Stimulated activated CD8-positive, alpha-beta memory T cell treated with anti-CD3 and anti-CD28 coated beads, Interleukin-2, amount 100 ng/mL, for 1 hour (primary cell): ENCODE data around the gene FOXO6.

Experiments used
- DNase-seq, 2 donors: peaks; one replicate each; pipeline ENCODE4 v3.0.0-alpha.2; 2020; ENCODE audit warnings: low read depth in 2 of 2

Gene FOXO6

DNA sequence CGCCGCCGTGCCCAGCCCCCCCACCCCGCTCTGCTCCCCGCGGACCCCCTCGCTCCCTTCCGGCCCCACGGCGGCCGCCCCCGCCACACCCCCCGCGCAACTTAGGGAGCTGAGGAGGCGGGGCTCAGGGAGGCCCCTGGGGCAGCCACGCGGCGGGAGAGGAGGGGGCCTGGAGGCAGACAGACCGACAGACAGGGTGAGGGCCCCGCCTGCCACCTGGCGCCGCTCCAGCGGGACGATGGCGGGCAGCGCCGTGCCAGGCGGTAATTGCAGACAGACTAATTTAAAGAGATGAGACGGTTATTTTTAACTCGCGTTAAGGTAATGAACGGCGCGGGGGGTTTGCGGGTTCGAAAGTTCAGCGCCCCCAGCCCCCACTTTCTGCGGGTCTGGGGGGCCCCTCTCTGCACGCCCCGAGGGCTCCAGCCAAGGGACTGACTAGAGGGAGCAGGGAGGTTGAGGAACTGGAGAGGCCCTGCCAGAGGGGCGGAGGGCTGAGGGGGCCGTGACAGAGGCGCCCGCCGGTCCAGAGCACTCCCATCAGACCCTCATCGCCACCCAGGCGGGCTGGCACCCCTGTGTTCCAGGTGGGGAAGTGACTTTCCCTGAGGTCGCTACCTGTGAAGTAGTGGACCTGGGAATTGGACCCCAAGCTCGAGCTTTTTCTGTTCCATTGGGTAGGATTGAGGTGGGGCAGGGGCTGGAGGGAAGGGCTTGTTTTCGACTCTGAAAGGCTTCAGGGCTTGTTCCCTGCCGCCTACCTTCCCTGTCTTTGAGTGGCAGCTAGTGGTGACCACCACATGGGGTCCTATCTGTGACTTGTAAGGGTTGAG, 5.4 kb downstream of the FOXO6 start:
- DNase-seq = no peak

GRCh38 chr1:41367288-41367642, 6.0 kb downstream of the FOXO6 start:
- no peak for DNase-seq

DNA sequence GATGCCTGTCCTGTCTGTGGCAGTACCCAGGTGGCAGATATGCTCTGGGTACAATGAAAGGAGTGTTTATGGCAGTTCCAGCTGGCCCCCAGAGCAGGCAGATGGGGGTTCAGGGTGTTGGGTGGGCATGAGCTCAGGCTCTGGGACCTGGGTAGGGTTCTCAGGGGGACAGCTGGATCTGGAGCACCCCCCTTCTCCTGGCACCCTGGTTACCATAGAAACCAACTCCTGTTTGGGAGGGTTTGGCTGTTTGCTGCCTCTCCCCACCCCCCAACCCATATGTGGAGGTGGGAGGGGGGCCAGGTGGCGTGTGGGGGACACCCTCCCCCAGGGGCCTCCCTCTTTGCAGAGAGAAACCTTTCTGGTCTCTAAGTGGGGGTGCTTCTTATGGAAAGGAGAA, 7.1 kb downstream of the FOXO6 start:
- no peak for DNase-seq

GRCh38 chr1:41368801-41369200, 7.6 kb downstream of the FOXO6 start:
- DNase-seq = no peak

GRCh38 chr1:41369531-41369930, 8.3 kb downstream of the FOXO6 start:
- DNase-seq = no peak

DNA sequence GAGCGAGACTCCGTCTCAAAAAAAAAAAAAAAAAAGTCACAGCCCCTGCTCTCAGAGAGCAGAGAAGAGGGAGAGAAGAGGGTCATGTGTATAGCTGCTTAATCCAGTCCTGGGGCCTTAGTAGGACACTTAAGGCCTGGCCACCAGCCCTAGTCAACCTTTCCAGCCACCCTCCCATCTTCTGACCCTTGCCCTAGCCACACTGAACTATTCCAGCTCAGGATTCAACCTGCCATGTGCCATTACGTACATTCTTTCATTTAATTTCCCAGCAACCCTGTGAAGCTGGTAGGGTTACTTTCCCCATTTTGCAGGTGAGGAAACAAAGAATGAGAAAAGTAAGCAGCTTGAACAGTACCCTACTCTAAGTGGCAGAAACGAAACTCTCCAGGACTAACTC, 9.0 kb downstream of the FOXO6 start:
- DNase-seq = no peak

DNA sequence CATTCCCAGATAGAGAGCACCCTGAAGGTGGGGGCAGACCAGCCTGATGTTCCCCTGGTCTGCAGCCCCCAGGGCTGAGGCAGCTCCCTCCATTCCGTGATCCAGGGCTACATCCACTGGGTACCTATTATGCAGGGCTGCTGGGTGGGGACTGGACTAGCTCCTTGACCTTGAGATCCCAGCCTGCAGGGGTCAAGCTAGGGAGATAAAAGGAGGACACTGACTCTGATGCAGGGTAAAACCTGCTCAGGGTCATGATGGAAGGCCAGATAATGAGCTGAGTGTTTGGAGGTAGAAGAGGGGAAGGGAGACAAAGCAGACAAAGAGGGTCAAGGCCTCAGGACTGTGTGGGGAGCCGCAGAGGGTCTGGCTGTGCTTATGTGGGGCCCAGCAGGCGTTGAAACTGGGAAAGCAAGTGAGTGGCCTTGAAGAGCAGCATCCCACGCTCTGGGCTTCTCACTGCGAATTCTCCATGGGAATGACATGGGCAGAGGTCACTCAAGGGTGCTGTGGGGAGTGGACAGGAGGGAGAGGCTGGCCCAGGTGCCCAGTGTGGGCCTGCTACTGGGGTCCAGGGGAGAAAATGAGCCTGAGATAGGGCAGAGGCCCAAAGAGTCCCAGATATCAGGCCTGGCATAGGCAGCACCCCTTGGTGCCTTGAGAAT, 9.7 kb downstream of the FOXO6 start:
- DNase-seq = no peak

DNA sequence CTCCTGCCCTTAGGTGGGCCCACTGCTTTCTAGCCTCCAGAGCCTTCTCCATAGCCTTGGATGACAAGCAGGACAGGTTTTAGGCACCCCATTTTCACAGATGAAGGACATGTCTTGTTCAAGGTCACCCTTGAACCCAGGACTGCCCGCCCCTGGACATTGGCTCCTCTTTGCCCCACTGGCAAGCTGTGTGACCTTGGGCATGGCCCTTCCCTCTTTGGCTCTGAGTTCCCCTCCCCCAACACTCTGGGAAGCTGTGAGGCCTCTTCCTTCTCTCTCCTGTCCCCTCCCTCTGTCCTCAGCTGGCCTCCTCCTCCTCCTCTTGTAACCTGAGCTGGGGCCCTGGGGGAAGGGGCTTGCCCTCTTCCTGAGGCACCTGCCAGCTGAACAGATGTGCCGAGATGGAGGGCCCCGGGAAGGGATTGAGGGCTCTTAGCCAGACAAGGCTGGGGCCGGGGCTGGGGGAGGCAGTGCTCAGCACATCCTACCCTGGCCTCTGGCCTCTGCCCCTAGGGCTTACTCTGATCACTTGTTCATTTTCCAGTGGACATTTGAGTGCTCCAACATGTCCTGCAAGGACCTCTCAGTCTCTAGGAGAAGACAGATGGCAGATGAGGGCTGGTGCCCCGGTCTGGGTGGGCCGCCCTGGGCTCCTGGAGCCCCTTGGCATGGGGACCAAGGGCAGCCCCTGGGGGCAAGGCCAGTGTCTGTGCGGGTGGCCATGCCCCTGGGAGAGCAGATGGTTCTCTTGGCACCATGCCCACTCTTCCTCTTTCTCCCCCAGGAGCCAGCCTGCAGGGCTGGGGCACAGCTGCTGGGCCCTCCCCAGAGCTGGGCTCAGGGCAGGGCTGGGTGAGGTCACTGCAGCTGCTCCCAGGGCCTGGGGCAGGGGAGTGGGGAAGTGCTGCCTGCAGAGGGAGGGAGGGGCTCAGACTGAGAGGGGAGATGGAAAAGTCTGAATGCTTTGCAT, 10.7 kb downstream of the FOXO6 start:
- DNase-seq = no peak

- DNase-seq = no peak
Observed at GRCh38 chr1:41372600-41372993, 11.4 kb downstream of the FOXO6 start.

GRCh38 chr1:41373373-41373772, 12.1 kb downstream of the FOXO6 start:
- no peak for DNase-seq

- DNase-seq = no peak
Observed at GRCh38 chr1:41374711-41375110, 13.5 kb downstream of the FOXO6 start.

DNA sequence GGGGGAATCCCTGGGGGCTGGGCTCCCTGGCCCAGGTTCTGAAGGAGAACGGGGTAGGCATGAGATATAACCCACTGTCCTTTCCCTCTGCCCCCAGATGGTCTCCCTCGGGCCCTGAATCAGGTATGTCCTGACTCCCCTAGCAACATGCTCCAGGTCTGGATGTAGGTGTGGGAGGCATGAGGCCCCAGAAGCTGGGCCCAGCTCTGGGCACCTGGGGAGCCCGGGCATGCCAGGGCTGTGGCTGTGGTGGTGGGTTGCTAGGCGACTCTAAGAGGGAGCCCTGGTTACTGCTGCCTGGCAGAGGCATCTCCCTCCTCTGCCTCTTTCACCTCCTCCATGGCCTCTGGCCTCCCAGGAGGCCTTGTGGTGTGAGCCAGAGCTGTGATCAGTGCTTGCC, 16.2 kb downstream of the FOXO6 start:
- DNase-seq = no peak

- no peak for DNase-seq
Observed at GRCh38 chr1:41378222-41378621, 17.0 kb downstream of the FOXO6 start.

GRCh38 chr1:41378999-41379737, 17.9 kb downstream of the FOXO6 start:
- DNase-seq = no peak

- no peak for DNase-seq
Observed at GRCh38 chr1:41379738-41380130, 18.5 kb downstream of the FOXO6 start.

GRCh38 chr1:41380195-41380594, 19.0 kb downstream of the FOXO6 start:
- no peak for DNase-seq

- no peak for DNase-seq
Observed at GRCh38 chr1:41380979-41381691, 19.9 kb downstream of the FOXO6 start.

DNA sequence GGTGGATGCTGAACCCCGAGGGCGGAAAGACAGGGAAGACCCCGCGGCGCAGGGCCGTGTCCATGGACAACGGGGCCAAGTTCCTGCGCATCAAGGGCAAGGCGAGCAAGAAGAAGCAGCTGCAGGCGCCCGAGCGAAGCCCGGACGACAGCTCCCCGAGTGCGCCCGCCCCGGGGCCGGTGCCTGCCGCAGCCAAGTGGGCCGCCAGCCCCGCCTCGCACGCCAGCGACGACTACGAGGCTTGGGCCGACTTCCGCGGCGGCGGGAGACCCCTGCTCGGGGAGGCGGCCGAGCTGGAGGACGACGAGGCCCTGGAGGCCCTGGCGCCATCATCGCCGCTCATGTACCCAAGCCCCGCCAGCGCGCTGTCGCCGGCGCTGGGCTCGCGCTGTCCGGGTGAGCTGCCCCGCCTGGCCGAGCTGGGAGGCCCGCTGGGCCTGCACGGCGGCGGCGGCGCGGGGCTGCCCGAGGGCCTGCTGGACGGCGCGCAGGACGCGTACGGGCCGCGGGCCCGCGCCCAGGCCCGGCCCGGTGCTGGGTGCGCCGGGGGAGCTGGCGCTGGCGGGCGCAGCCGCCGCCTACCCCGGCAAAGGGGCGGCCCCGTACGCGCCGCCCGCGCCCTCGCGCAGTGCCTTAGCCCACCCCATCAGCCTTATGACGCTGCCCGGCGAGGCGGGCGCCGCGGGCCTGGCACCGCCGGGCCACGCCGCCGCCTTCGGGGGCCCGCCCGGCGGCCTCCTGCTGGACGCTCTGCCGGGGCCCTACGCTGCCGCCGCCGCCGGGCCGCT, 20.7 kb downstream of the FOXO6 start:
- no peak for DNase-seq

DNA sequence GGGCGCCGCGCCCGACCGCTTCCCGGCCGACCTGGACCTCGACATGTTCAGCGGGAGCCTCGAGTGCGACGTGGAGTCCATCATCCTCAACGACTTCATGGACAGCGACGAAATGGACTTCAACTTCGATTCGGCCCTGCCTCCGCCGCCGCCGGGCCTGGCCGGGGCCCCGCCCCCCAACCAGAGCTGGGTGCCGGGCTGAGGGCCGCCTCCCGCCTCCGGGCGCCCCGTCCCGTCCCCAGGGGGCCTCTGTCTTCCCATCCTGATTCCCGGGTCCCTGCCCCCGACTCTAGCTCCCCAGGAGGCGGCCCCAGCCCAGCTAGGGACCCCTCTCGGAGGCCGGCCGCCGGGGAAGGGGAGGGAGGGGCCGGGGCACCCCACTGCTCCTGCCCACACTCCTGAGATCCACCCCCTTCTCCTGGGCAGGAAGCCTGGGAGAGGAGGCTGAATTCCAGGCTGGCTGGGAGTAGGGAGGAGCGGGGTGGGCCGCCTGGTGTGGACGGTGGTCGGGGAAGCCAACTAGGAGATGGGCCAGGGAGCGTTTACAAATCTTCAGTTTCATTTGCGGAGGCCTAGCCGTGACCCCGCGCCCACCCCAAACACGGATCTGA, 21.4 kb downstream of the FOXO6 start:
- DNase-seq = no peak
